LNCAP (cell line): ENCODE results near the gene NTN1.

Experiments used
- TF ChIP-seq, protein P1 (sequence below): fragments of 450-650 bp; IDR thresholded peaks from 2 replicates; pipeline ENCODE4 v1.5.1; 2017; ENCODE audit warnings: mild to moderate bottlenecking

The NTN1 gene

DNA sequence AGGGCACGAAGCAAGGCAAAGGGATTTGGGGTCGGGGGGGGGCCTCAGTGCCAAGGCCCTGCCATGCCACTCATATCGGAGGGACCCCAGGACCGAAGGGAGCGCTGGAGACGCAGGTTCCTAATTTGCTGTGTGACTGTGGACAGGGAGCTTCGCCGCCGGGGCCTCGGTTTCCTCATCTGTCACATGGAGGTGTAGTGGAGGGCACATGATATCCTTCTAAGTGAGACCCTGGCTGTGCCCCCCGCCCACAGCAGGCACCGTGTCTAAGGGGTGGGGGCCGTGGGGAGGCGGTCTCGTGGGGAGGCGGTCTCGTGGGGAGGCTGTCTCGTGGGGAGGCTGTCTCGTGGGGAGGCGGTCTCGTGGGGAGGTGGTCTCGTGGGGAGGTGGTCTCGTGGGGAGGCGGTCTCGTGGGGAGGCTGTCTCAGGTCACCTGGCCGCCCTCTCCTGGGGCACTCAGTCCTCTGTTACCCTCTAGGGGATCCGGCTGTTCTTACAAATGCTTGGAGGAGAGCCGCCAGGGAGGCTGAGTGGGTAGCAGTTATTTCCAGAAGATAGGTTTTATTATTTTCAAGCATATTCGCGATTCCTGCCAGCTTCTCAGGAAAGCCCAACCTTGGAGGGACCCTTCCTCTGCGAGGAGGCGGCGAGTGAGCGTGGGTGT is 205.0 kb downstream of the NTN1 start:
- TF ChIP-seq, protein P1, sequence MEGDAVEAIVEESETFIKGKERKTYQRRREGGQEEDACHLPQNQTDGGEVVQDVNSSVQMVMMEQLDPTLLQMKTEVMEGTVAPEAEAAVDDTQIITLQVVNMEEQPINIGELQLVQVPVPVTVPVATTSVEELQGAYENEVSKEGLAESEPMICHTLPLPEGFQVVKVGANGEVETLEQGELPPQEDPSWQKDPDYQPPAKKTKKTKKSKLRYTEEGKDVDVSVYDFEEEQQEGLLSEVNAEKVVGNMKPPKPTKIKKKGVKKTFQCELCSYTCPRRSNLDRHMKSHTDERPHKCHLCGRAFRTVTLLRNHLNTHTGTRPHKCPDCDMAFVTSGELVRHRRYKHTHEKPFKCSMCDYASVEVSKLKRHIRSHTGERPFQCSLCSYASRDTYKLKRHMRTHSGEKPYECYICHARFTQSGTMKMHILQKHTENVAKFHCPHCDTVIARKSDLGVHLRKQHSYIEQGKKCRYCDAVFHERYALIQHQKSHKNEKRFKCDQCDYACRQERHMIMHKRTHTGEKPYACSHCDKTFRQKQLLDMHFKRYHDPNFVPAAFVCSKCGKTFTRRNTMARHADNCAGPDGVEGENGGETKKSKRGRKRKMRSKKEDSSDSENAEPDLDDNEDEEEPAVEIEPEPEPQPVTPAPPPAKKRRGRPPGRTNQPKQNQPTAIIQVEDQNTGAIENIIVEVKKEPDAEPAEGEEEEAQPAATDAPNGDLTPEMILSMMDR: no peak

DNA sequence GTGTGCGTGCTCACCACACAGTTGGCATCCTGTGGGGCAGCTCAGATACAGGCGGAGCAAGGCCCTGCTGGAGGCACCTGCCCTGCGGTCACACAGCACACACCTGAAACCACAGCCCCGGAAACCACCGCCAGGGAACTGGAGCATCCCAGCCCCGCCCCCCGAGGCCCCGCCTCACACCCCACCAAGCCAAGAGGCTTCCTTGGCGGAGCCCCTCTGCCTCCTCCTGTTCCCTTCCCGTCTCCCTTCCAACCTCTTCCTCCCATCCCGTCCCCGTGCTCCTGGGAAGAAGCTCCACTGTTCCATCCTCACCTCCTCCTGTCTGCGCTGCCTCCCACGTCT is 205.5 kb downstream of the NTN1 start:
- TF ChIP-seq, protein P1: no peak

DNA sequence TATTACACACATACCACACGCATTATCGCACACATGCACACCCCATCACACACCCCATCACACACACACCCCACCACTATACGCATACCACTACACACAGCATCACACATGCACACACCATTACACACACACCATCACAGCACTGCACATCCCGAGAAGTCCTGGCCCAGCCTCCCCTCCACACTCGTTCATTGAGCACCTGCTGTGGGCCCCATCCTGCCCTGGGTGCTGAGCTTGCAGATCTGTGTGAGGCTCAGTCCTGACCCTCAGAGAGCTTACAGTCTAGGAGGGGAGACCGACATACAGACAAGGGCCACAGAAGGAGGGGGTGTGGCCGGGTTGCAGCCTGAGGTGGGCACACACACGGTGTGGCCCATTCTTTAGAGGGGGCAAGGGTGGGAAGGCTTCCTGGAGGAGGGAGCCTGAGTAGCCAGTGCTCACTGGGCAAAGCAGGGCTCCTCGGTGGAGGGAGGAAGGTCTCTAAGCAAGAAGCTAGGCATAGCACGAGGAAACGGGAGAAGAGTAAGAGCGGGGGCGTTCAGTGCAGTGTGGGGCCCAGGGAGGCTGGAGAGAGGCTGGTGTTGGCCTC is 206.6 kb downstream of the NTN1 start:
- TF ChIP-seq, protein P1: no peak

DNA sequence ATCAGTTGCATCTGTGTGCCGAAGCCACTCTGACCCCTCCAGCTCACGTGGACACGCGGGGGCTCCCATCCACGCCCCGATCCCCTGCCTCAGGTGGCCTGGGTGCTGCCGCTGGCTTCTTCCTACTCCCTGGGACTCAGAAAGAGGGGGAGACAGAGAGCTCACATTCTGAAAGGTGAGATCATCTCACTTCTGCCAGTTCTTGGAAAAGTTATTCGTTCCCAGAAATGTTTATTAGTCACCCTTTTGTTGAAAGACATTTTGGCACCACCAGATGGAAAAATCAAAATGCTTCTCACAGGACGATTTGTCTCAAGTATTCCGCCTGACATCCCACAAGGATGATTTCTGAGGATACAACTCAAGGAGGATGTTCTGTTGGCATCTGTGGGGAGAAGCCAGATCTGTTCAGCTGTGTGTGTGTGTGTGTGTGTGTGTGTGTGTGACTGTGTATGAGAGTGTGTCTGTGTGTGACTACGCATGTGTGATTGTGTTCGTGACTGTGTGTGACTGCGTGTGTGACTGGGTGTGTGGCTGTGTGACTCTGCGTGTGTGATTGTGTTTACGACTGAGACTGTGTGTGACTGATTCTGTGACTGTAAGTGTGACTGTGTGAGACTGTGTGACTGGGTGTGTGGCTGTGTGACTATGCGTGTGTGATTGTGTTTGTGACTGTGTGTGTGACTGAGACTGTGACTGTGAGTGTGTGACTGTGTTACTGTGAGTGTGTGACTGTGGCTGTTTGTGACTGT is 207.3 kb downstream of the NTN1 start:
- TF ChIP-seq, protein P1: no peak

DNA sequence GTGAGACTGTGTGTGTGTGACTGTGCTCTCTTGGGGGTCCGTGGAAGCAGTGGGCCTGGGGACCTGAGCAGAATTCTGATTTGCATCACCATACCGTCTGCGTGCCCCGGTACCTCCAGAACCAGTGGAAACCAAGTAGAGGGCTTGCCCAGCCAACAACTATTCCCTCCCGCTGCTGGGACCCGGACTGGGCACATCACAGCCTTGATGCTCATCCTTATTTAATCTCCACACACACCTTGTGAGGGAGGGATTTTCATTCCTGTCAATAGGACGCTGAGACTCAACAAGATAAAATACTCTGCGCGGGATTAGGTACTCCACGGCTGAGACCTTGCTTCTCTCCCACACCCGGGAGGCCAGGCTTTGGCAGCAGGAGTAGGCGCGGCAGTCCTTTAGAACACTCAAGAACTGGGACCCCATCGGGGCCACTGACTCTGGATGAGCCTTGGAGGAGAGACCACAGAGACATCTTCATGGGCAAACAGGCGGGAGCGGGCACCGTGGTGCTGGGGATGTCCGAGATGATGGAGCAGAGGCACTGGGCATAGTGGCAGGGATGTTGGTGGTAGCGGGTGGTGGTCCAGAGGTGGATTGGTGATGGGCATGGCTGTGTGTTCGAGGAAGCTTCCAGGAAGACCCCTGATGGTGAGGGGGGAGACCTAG is 208.0 kb downstream of the NTN1 start:
- TF ChIP-seq, protein P1: no peak

DNA sequence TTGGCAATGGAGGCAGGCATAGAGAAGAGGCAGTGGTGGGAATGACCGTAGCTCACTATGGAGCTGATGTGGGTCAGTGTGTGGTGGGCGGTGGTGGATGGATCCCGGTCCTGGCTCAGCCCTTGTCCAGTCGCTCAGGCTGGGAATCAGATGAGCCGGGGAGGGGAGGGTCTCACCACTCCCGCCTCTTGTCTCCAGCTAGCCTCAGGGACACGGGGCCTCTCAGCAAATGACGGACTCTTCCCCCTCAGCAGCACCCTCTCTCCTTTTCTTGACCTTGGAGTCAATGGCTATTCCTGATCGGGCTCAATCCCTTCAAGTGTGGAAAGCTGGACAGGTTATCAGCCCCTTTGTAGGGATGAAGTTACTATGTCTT is 208.5 kb downstream of the NTN1 start:
- TF ChIP-seq, protein P1: no peak

DNA sequence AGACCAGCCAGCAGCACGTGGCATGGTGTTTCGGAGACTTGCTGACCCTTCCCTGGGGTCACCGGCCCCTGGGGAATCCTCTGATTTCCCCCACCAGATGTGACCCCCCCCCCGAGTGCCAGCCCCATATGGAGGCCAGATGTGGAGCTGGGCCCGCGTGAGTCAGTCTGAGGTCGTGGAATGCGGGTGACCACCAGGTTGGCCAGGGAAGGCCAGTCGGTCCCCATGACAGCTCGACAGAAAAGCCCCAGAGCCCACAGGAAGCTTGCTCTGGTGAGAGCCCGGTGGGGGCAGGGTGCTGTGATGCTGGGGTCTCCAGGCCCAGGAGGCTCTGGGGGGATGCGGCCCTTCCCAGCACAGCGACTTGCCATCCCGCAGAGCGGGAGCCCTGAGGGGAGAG is 209.0 kb downstream of the NTN1 start:
- TF ChIP-seq, protein P1: no peak
